WTC11 (cell line): Measurements from ENCODE around the gene TRIM44.

Experiments
- ATF2 ChIP-seq: sonication (generic); formaldehyde crosslinking; IDR thresholded peaks from 2 replicates; pipeline ENCODE4 v1.8.1; 2022; ENCODE audit warnings: low read depth, missing genetic modification reagents, borderline replicate concordance
- CREM ChIP-seq: sonication (generic); formaldehyde crosslinking; IDR thresholded peaks from 2 replicates; pipeline ENCODE4 v1.8.1; 2022; ENCODE audit warnings: mild to moderate bottlenecking, missing genetic modification reagents, moderate library complexity
- CTCF ChIP-seq: fragments of 200-600 bp; IDR thresholded peaks from 2 replicates; pipeline ENCODE4 v1.8.0; 2022; ENCODE audit warnings: antibody characterized with exemption
- MAX ChIP-seq: sonication (generic); formaldehyde crosslinking; IDR thresholded peaks from 2 replicates; pipeline ENCODE4 v1.8.0; 2022; ENCODE audit warnings: mild to moderate bottlenecking, missing genetic modification reagents
- NFE2L1 ChIP-seq: sonication (generic); formaldehyde crosslinking; IDR thresholded peaks from 2 replicates; pipeline ENCODE4 v1.8.1; 2023; ENCODE audit warnings: missing genetic modification reagents
- NFYB ChIP-seq: sonication (generic); formaldehyde crosslinking; conservative IDR thresholded peaks from 2 replicates; pipeline ENCODE4 v1.8.0; 2022; ENCODE audit warnings: low read depth, missing genetic modification reagents
- NR3C1 ChIP-seq: sonication (generic); formaldehyde crosslinking; conservative IDR thresholded peaks from 2 replicates; pipeline ENCODE4 v1.8.1; 2023; ENCODE audit warnings: low read depth, mild to moderate bottlenecking, missing genetic modification reagents
- ZBTB21 ChIP-seq: sonication (generic); formaldehyde crosslinking; IDR thresholded peaks from 2 replicates; pipeline ENCODE4 v1.8.1; 2023; ENCODE audit warnings: mild to moderate bottlenecking, missing genetic modification reagents, borderline replicate concordance
- ZNF317 ChIP-seq: sonication (generic); formaldehyde crosslinking; IDR thresholded peaks from 2 replicates; pipeline ENCODE4 v1.8.1; 2023; ENCODE audit warnings: low read depth, mild to moderate bottlenecking, moderate library complexity, missing genetic modification reagents, borderline replicate concordance

GRCh38 chr11:35792148-35792845 lies 129.7 kb downstream of the TRIM44 start:
- TF ChIP-seq MAX (CRISPR knock-in tag) (no peak), NFE2L1 (no peak), ATF2 (CRISPR knock-in tag) (no peak), CREM (no peak), NR3C1 (CRISPR knock-in tag) (no peak), ZNF317 (CRISPR knock-in tag) (no peak), NFYB (CRISPR knock-in tag) (no peak), ZBTB21 (CRISPR knock-in tag) (no peak), CTCF (no peak)
